ENCODE results near the gene MDH2.

MDH2 gene

DNA sequence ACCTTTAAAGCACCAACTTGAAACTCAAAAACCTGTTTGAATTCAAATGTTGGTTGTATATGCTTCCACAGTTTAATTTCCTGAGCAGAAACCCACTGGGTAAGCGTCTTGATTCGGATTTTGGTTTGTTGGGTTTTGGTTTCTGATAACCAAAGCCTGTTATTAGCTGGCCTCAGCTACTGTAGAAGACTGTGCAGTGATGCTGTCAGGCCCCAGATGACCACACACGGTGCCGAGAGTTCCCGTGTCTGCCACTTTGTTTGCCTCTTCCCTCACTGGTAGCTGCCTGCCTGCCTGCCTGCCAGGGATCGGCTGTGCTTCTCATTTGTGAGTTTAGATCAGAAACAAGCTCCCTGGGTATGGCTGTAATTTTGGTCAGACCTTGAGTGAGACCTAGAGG, 5.6 kb downstream of the MDH2 start:
- TF ChIP-seq, protein P1, sequence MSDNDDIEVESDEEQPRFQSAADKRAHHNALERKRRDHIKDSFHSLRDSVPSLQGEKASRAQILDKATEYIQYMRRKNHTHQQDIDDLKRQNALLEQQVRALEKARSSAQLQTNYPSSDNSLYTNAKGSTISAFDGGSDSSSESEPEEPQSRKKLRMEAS (IDR thresholded peaks at IDR 0.05), result no peak
- no peak for TF ChIP-seq EGR1 (IDR thresholded peaks at IDR 0.05)

DNA sequence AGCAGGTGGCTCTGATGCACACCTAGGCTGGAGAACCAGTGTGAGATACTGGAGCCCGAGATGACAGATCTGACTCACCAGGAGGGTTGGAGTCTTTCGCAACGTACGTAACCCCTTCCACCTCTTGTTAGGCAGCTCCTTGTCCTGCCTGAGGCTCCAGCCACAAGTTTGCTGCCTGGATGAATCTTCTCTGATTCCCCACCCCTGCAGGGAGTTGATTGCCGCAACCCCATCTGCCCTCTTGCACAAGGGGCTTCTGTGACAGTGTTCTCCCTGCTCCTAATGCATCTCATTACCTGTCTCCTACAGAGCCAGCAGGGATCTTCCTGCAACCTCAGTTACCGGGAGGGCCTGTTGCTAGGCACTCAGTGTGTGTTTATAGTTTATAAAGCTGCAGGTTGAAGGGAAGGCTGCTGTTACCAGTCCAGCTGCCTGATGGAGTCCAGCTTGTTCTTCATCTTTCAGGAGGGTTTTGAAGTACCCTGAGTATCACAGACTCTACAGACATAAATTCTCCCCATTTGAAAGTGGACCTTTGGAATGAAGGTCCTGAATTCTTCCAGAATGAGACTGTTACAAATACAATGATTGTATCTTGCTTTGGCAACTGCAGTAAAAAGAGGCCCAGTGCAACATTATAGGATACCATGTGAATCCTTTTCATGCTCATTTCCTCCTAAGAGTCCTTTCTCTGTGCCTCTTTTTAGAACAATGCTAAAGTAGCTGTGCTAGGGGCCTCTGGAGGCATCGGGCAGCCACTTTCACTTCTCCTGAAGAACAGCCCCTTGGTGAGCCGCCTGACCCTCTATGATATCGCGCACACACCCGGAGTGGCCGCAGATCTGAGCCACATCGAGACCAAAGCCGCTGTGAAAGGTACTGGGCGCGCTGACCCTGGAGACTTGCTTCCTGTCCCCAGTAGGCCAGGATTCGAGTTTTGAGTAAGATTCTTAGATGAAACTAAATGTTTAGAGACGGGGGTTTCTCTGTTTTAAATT, 6.5 kb downstream of the MDH2 start:
- TF ChIP-seq TEAD4 (IDR thresholded peaks at IDR 0.05) (no peak), CEBPB (IDR thresholded peaks at IDR 0.05) (peak; percentile 40; the same call in 1 of the 2 replicates)

DNA sequence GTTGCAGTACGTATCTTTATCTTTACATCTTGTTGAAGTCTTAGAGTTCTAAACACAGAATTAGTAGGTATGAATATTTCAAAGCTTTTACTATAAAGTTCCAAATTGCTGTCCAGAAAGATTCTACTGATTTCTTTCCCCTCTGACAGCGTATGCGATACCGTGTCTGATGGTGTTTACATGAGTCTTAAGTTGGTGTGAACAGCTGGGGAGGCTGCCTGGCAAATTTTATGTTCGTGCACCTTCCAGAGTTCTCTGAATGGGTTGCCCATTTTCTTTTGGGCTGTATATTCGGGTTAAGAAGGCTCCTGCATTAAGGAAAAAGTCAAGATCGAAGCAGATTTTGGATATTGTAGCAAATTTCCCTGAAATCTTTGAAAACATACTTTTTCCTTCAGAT, 8.3 kb downstream of the MDH2 start:
- no peak for TF ChIP-seq TAF1 (IDR thresholded peaks at IDR 0.05; ENCODE audit: low read depth)
- TF ChIP-seq ZBTB7A (IDR thresholded peaks at IDR 0.05; ENCODE audit: low read depth), result no peak
- no peak for TF ChIP-seq TEAD4 (IDR thresholded peaks at IDR 0.05)
- TF ChIP-seq, protein P1 (IDR thresholded peaks at IDR 0.05), result no peak
- TF ChIP-seq CREB1 (IDR thresholded peaks at IDR 0.05; ENCODE audit: low read depth), result no peak

DNA sequence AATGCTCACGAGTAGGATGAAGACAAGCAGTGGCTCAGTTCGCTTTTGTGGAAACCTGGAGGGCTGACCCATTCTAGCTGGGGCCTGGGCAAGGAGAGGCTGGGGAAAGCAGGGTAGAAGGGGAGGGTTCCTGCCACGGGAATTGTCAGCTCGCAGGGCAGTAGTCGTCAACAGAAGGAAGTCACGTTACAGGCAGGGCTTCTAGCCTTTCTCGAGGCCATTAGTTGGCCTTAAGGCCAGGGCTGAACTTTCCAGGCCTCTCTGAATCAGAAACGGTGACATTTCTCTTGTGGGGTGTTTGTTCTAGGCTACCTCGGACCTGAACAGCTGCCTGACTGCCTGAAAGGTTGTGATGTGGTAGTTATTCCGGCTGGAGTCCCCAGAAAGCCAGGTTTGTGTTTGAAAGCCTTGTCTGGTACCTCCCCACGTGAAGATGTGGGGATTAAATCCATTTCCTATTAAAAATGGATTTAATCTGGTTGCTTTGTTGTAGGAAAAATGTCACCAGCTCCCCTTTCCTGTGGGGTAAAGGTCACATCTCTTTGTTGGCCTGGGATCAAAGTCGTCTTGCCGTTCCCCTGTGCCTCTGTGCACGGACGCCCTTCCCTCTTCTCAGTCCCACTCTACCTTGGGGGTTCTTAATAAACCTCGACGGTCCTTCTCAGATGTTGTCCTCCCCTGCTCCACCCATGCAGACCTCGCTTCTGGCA, 9.4 kb downstream of the MDH2 start:
- TF ChIP-seq FOXM1 (IDR thresholded peaks at IDR 0.05; ENCODE audit: borderline replicate concordance, low read depth) (no peak), RAD21 (IDR thresholded peaks at IDR 0.05; ENCODE audit: low read depth) (no peak), CEBPB (IDR thresholded peaks at IDR 0.05) (no peak), YY1 (IDR thresholded peaks at IDR 0.05; ENCODE audit: low read depth) (no peak), TEAD4 (IDR thresholded peaks at IDR 0.05) (no peak), EGR1 (IDR thresholded peaks at IDR 0.05) (no peak), NFIC (IDR thresholded peaks at IDR 0.05) (no peak), EP300 (IDR thresholded peaks at IDR 0.05; ENCODE audit: borderline replicate concordance) (no peak)
- TF ChIP-seq, protein P1 (IDR thresholded peaks at IDR 0.05), result no peak
- TF ChIP-seq, protein P2, sequence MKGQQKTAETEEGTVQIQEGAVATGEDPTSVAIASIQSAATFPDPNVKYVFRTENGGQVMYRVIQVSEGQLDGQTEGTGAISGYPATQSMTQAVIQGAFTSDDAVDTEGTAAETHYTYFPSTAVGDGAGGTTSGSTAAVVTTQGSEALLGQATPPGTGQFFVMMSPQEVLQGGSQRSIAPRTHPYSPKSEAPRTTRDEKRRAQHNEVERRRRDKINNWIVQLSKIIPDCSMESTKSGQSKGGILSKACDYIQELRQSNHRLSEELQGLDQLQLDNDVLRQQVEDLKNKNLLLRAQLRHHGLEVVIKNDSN (IDR thresholded peaks at IDR 0.05), result no peak
- TF ChIP-seq, protein P3, sequence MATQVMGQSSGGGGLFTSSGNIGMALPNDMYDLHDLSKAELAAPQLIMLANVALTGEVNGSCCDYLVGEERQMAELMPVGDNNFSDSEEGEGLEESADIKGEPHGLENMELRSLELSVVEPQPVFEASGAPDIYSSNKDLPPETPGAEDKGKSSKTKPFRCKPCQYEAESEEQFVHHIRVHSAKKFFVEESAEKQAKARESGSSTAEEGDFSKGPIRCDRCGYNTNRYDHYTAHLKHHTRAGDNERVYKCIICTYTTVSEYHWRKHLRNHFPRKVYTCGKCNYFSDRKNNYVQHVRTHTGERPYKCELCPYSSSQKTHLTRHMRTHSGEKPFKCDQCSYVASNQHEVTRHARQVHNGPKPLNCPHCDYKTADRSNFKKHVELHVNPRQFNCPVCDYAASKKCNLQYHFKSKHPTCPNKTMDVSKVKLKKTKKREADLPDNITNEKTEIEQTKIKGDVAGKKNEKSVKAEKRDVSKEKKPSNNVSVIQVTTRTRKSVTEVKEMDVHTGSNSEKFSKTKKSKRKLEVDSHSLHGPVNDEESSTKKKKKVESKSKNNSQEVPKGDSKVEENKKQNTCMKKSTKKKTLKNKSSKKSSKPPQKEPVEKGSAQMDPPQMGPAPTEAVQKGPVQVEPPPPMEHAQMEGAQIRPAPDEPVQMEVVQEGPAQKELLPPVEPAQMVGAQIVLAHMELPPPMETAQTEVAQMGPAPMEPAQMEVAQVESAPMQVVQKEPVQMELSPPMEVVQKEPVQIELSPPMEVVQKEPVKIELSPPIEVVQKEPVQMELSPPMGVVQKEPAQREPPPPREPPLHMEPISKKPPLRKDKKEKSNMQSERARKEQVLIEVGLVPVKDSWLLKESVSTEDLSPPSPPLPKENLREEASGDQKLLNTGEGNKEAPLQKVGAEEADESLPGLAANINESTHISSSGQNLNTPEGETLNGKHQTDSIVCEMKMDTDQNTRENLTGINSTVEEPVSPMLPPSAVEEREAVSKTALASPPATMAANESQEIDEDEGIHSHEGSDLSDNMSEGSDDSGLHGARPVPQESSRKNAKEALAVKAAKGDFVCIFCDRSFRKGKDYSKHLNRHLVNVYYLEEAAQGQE (IDR thresholded peaks at IDR 0.05; ENCODE audit: low read depth), result no peak

DNA sequence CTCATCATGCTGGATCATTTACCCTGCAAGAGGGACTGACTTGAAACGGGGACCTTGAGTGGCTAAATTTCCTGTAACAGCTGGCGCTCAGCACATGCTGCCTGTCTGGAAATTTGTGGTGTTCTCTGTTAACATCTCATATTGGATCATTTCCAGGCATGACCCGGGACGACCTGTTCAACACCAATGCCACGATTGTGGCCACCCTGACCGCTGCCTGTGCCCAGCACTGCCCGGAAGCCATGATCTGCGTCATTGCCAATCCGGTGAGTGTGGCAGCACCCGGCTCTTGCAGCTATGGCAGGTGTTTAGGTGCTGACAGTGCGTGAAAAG, 9.9 kb downstream of the MDH2 start:
- TF ChIP-seq TEAD4 (IDR thresholded peaks at IDR 0.05), result no peak
- TF ChIP-seq FOXM1 (IDR thresholded peaks at IDR 0.05; ENCODE audit: borderline replicate concordance, low read depth), result no peak
- TF ChIP-seq TAF1 (IDR thresholded peaks at IDR 0.05; ENCODE audit: low read depth), result no peak
- TF ChIP-seq TCF12 (IDR thresholded peaks at IDR 0.05; ENCODE audit: low read depth), result no peak
- TF ChIP-seq CEBPB (IDR thresholded peaks at IDR 0.05), result no peak
- TF ChIP-seq NFIC (IDR thresholded peaks at IDR 0.05), result no peak
- TF ChIP-seq RAD21 (IDR thresholded peaks at IDR 0.05; ENCODE audit: low read depth), result no peak
- TF ChIP-seq CREB1 (IDR thresholded peaks at IDR 0.05; ENCODE audit: low read depth), result no peak
- TF ChIP-seq ZBTB7A (IDR thresholded peaks at IDR 0.05; ENCODE audit: low read depth), result no peak
- no peak for TF ChIP-seq YY1 (IDR thresholded peaks at IDR 0.05; ENCODE audit: low read depth)
- TF ChIP-seq, protein P1 (IDR thresholded peaks at IDR 0.05), result no peak

DNA sequence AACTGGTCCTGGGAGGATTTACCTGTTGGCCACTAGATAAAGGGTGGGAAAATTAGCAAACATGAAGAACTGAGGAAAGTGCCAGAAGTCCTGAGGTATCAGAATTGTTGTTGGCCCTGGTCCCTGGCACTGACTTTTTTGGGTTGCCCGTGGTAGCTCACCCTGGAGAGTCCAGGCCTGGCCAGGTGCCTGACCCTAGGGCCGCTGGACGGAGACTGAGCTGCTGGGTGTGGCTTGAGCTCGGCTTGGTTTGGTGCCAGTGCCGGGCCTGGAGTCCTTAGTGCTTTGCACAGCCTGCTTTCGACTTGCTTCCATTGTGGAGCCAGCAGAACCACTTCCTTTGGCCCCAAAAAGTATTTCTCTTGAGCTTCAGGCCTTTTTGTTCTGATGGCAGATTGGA, 12.9 kb downstream of the MDH2 start:
- no peak for TF ChIP-seq YY1 (IDR thresholded peaks at IDR 0.05; ENCODE audit: low read depth)
- TF ChIP-seq EP300 (IDR thresholded peaks at IDR 0.05; ENCODE audit: borderline replicate concordance), result no peak
- TF ChIP-seq ZBTB7A (IDR thresholded peaks at IDR 0.05; ENCODE audit: low read depth), result no peak

DNA sequence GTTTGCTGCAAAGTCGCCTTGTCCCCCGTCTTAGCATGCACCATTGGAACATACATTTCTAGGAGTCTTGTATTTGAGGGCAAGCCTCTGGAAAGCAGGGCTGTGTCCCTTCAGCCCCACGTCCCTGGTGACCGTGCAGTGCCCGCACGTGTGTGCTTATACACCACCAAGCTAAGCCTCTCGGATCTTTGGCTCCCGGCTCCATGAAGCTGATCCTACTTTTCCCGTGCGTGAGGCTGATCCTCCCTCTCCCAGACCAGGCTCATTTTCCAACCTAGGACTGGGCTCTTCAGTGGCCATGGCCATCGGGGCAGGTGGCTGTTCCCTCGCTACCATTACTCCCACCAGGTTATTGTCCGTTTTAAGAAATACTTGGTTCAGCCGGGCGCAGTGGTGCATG, 14.3 kb downstream of the MDH2 start:
- TF ChIP-seq, protein P3 (IDR thresholded peaks at IDR 0.05; ENCODE audit: low read depth), result no peak
- TF ChIP-seq EGR1 (IDR thresholded peaks at IDR 0.05), result no peak
- TF ChIP-seq FOXM1 (IDR thresholded peaks at IDR 0.05; ENCODE audit: borderline replicate concordance, low read depth), result no peak
- no peak for TF ChIP-seq ZBTB7A (IDR thresholded peaks at IDR 0.05; ENCODE audit: low read depth)
- no peak for TF ChIP-seq TCF12 (IDR thresholded peaks at IDR 0.05; ENCODE audit: low read depth)
- TF ChIP-seq, protein P1 (IDR thresholded peaks at IDR 0.05), result no peak
- no peak for TF ChIP-seq EP300 (IDR thresholded peaks at IDR 0.05; ENCODE audit: borderline replicate concordance)
- TF ChIP-seq CREB1 (IDR thresholded peaks at IDR 0.05; ENCODE audit: low read depth), result no peak
- no peak for TF ChIP-seq CEBPB (IDR thresholded peaks at IDR 0.05)
- TF ChIP-seq YY1 (IDR thresholded peaks at IDR 0.05; ENCODE audit: low read depth), result no peak
